Measurements from ENCODE around the gene CT45A6. TPM values are rescaled to one million over a fixed set of nuclear protein-coding genes. Genes with fewer than 3 reads are reported as not detected.

Gene CT45A6
- total and polyA plus RNA-seq, 7 experiments from 2014 or later, result not detected

Other genes starting within 250 kb of the CT45A6 start
- not detected for gene CT45A1, start 89.1 kb downstream of the CT45A6 start, total RNA-seq
- gene CT45A1, start 89.1 kb downstream of the CT45A6 start, polyA plus RNA-seq, result not detected
- gene CT45A3, start 34.6 kb downstream of the CT45A6 start, total RNA-seq, result not detected
- gene CT45A3, start 34.6 kb downstream of the CT45A6 start, polyA plus RNA-seq, result not detected
- gene CT45A5, start 17.3 kb downstream of the CT45A6 start, total RNA-seq, result not detected
- gene CT45A5, start 17.3 kb downstream of the CT45A6 start, polyA plus RNA-seq, result not detected
- not detected for gene CT45A2, start 17.2 kb upstream of the CT45A6 start, total RNA-seq
- gene CT45A2, start 17.2 kb upstream of the CT45A6 start, polyA plus RNA-seq, result not detected
- not detected for gene CT45A7, start 34.5 kb upstream of the CT45A6 start, total RNA-seq
- gene CT45A7, start 34.5 kb upstream of the CT45A6 start, polyA plus RNA-seq, result not detected
- gene CT45A8, start 51.8 kb upstream of the CT45A6 start, total RNA-seq, result not detected
- gene CT45A8, start 51.8 kb upstream of the CT45A6 start, polyA plus RNA-seq, result not detected
- gene CT45A9, start 69.0 kb upstream of the CT45A6 start, total RNA-seq, result not detected
- gene CT45A9, start 69.0 kb upstream of the CT45A6 start, polyA plus RNA-seq, result not detected
- not detected for gene CT45A10, start 90.7 kb upstream of the CT45A6 start, total RNA-seq
- gene CT45A10, start 90.7 kb upstream of the CT45A6 start, polyA plus RNA-seq, result not detected
- gene SAGE1, start 90.9 kb upstream of the CT45A6 start, total RNA-seq, result not detected
- not detected for gene SAGE1, start 90.9 kb upstream of the CT45A6 start, polyA plus RNA-seq
- 10 to 100 TPM; 22.0 to 28.4 (median 24.0) TPM for gene MMGT1, start 171.2 kb upstream of the CT45A6 start, total RNA-seq
- 1 to 10 TPM; 5.7 to 9.8 TPM for gene MMGT1, start 171.2 kb upstream of the CT45A6 start, polyA plus RNA-seq
- 10 to 100 TPM; 16.2 to 21.1 (median 18.9) TPM for gene SLC9A6, start 182.6 kb upstream of the CT45A6 start, total RNA-seq
- 10 to 100 TPM; 16.0 to 24.9 TPM for gene SLC9A6, start 182.6 kb upstream of the CT45A6 start, polyA plus RNA-seq

Measured in naive thymus-derived CD4-positive, alpha-beta T cell (primary cell).